HG03066 (cell line): ENCODE results near the gene RAB23.

Experiments used
- ATAC-seq: cut with Tn5 transposase; IDR thresholded peaks from one replicate; pipeline ENCODE4 v1.9.1; 2021; ENCODE audit warnings: low read depth; ENCODE audit not compliant: unreplicated experiment

RAB23 gene

DNA sequence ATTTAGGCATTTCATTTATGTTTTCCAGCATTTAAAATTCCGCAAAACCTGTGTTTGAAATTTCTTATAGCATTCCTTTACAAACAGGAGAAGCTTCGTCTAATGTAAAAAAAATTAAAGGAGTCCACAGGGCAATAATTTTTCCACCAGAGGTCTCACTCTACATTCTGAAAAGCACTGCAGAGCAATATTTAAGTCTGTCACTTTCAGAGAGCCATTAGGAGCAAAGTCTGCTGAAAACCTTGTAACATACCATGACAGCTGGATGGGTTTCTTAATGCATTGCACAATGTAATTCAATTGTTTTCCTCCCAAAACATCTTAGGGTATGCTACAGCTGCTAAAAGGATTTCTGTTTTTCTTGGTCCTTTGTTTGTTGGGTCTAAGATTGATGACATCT, 32.0 kb downstream of the RAB23 start:
- no peak for ATAC-seq

GRCh38 chr6:57183336-57183735, 38.8 kb downstream of the RAB23 start:
- ATAC-seq: no peak

DNA sequence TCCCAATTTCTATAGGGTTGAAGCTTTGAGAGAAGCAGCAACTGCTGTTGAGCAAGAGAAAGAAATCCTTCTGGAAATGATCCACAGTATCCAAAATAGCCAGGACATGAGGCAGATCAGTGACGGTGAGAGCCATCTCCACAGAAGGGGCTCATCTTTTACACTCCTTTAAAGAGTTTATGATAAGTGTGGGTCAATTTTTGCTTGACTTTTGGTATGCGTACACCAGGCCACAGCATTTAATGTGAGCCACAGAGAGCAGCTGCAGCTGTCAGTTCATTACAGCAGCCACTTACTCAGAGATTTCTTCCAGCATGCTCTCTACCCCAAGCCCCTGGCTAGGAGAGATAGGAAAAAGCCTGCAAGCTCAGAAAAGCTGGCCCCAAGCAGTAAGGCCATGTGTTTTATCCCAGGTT, 40.1 kb downstream of the RAB23 start:
- no peak for ATAC-seq

DNA sequence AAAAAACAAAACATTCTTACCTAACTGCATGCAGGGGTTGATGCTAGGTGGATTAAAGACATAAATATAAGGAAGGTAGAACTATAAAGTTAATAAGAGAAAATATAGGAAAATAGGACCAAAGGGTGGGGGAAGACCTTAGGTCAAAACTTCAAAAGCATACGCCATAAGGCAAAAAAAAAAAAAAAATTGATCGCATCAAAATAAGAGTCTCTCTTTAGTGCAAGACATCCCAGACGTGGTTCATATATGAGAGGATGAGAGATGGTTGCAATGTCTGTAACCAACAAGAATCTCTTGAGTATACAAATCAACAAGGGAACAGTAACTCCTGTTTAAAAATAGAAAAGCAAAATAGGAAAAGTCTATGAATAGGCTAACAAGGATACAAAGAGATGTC, 41.5 kb downstream of the RAB23 start:
- ATAC-seq: no peak

- ATAC-seq: no peak
Observed at GRCh38 chr6:57177545-57178265, 44.4 kb downstream of the RAB23 start.

DNA sequence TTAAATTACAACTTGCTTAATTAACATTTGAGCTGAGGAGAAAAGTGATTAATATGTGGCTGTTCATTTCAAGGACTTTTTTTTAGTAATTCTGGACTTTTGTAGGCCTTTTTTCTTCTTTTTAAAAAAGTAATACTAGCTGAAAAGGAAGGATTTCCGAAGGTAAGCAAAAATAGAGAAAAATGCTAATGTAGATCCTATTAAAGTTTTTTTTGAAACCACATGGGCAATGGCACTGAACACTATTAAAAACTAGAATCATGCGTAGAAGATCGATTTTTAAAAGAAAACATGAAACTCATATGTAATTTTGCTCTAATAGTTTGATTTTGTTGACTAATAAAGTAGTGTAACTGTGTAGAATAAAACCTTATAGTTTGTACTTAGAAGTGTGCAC, 47.6 kb downstream of the RAB23 start:
- ATAC-seq: no peak

DNA sequence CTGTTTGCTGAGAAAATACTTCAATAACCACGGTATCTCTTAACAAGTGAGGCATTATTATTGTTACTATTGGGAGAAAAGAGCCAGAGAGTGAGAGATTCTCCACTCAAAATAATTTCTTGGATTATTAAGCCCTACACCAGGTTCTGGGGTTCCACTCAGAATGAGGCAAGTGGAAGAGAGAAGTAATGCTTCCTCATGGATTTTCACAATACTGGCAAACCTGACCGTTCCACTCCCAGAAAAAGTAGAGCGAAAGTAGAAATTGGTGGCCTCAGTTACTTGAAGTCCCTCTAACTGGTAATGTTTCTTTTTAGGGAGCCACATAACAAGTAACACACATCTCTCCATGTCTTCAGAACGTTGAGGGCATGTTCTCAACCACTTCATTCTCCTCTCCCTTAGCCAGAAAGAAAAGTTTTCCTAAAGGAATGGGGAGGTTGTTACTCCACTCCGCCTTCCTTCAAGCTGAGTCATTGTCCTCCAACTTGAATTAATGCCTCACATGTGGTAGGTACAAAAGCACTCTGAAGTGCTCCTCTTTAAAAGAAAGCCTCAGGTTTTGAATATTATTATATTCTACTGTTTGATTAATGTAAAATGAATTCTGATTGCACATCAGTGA, 48.1 kb downstream of the RAB23 start:
- ATAC-seq: no peak

GRCh38 chr6:57173056-57173885, 48.8 kb downstream of the RAB23 start:
- ATAC-seq: no peak

DNA sequence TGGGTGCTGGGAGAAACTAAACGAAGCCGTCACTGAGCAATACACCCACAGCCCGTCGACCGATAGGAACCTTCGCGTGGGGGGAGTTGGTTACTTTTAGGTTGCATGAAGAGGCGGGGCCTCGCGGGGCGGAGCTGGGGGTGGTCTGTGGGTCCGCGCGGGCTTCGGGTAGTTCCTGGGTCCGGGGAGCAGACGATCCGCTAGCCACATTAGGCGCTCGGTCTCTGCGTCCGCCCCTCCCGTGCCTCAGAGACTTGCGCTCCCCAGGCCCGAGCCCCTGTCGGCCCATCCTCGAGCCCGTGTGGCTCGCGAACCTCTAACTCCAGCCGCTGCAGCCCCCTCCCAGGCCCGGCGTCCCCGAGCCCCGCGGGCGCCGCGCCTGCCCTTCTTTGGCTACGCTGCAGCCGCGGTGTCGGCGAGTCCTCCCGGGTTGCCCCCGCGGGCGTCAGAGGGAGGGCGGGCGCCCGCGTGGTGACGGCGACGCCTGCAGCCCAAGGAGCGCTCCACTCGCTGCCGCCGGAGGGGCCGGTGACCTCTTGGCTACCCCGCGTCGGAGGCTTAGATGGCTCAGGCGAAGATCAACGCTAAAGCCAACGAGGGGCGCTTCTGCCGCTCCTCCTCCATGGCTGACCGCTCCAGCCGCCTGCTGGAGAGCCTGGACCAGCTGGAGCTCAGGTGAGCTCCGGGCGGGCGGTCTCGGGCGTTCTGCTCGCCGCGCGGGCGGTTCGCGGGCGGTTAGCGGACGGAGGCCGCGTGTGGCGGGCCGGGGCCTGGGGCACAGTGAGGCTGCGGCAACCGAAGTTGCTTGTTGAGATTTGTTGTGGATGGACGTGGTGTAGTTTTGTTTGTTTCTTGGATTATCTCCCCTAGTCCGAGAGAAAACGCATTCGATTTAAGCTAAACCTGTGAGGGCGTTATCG, 49.7 kb downstream of the RAB23 start, which contains the start of gene BAG2:
Gene BAG2 (plus strand): TSS at position 191 of the 920 bp plus-strand sequence. CDS start 372 bp downstream, at position 563.
- ATAC-seq: peak; percentile 87

GRCh38 chr6:57165080-57165479, 57.0 kb downstream of the RAB23 start:
- ATAC-seq: no peak

DNA sequence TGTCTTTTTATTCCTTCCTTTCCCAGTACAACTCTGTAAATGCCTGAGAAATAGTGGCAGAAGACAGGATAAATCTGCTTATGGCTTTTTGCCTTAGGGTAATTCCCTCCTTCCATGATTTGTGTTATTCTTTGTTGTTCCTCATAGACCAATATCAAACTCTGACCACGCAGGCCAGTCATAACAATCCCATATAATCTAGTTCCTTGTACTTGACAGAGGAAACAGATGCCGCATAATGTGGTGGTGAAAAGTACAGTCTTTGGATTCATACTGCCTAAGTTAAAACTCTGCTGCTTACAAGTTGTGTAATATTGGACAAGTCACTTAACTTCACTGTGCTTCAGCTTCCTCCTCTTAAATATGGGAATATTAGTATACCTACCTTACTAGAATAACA, 58.2 kb downstream of the RAB23 start:
- no peak for ATAC-seq

DNA sequence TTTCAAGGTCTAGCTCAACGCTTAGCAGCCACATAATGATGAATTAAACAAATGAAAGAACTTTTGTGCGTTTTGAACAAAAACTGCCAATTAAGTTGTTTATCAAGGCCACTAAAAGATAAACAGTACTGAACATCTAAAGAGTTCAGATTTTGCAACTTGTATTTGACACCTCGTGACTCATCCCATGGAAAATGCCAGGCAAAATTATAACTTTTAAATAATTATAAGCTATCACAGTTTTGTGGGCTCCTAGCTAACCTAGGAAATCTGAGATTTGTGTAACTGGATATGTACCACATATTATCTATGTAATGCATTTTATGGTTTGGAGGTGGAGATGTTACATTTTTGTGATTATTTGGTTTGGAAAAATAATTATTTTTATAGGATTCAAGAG, 59.6 kb downstream of the RAB23 start:
- ATAC-seq: no peak

- no peak for ATAC-seq
Observed at GRCh38 chr6:57162028-57162427, 60.1 kb downstream of the RAB23 start.

GRCh38 chr6:57159127-57159526, 63.0 kb downstream of the RAB23 start:
- ATAC-seq: no peak

DNA sequence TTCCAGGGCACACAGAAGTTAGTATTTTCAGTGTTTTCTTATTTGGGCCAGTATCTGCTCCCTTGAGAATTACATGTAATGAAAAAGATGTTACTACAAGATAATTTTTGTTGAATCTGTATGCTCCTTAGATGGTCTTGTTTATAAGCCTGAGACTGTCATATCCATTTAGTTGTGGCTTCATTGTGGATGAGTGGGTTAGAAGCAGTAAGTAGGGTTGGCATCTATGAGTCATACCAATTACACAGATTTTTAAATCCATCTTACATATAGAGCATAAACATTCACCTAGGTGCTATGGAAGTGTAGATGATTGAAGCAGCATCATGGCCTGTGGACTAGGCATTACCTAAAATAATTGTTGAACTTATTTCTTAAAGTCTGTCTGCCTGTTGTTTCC, 63.4 kb downstream of the RAB23 start:
- no peak for ATAC-seq

- no peak for ATAC-seq
Observed at GRCh38 chr6:57147955-57148858, 73.9 kb downstream of the RAB23 start.

GRCh38 chr6:57147401-57147800, 74.7 kb downstream of the RAB23 start:
- ATAC-seq: no peak

DNA sequence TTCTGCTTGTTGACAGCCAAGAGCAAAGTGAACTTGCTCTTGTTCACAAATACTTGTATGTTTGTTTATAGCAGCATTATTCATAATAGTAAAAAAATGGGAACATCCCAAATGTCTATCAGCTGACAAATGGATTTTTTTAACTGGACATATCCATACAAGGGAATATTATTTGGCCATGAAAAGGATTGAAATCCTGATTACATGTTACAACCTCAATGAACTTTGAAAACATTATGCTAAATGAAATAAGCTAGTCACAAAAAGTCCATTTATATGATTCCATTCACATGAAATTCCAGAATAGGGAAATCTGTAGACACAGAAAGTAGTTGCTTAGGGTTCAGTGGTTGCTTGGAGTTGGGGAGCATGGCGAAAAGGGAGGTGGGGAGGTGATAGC, 78.4 kb downstream of the RAB23 start:
- ATAC-seq: no peak

GRCh38 chr6:57142178-57142525, 80.0 kb downstream of the RAB23 start:
- ATAC-seq: no peak
